GM18502 (cell line): ENCODE data around the gene CSK.
A peak's percentile ranks its signal among the peaks of the same experiment; 100 is the strongest.

ENCODE experiments used
- ATAC-seq: cut with Tn5 transposase; IDR thresholded peaks from one replicate; pipeline ENCODE4 v1.9.1; 2021; ENCODE audit warnings: mild to moderate bottlenecking; ENCODE audit not compliant: unreplicated experiment, poor library complexity

The CSK gene

GRCh38 chr15:74769463-74770025, 12.3 kb upstream of the CSK start:
- ATAC-seq, result no peak

- no peak for ATAC-seq
Observed at GRCh38 chr15:74770211-74770903, 11.5 kb upstream of the CSK start.

DNA sequence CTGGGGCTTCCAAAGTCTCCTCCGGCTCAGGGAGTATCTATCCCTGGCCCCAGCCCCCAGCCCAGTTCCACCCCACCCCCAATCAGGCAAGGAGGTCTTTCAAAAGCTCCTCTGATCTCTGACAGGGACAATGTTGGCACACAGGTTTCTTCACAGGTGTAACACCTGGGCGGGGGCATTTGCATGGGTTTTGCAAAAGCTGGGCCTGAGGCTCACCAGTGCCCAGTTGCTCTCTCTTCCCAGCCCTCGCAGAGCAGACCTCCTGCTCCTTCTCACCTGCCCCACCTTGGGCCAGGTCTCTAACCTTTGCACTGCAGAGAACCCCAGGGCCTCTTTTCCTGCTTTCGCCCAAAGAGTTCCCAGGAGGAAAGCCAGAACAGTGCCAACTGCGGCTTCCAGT, 8.6 kb upstream of the CSK start:
- no peak for ATAC-seq

DNA sequence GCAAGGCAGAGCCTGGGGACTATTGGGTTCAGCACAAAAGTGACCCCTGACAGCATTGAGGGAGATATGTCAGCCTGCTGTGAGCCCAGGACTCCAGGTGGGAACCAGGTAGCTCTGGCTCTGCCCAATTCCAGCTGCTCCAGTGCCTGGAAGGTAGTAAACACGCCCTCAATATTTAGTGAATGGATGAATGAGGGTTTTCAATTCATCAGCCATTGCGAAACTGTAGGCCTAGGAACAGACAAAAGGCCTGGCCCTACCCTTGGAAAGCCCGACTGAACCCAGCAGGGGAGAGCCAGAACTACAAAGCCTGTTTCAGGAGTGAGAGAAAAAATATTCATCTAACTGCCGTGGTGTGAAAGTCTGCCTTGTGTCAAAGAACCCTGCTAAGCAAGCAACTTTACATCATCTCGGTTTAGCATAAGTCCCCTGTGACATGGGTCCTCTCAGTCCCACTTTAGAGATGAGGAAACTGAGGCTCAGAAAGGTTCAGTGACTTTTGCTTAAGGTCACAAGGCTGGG, 8.1 kb upstream of the CSK start:
- no peak for ATAC-seq

DNA sequence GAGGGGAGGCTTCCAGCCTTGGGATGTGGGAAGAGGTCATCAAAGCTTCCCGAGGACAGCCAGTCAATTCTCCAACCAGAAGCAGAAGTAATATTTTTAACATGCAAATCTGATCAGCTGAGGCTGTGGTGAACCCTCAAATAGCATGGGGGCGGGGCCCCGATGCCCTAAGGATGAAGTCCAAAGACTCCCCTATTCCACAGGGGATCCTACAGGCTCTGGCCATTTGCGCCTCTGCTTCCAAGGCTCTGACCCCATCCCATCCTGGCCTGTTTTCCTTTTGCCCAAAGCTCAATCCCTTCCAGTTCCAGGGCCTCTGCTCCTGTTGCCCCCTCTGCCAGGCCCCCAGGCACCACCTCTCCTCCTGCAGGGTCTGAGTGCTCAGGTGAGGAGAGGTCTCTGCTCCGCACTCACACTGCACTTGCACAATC, 6.7 kb upstream of the CSK start:
- no peak for ATAC-seq

- no peak for ATAC-seq
Observed at GRCh38 chr15:74775894-74776293, 6.0 kb upstream of the CSK start.

DNA sequence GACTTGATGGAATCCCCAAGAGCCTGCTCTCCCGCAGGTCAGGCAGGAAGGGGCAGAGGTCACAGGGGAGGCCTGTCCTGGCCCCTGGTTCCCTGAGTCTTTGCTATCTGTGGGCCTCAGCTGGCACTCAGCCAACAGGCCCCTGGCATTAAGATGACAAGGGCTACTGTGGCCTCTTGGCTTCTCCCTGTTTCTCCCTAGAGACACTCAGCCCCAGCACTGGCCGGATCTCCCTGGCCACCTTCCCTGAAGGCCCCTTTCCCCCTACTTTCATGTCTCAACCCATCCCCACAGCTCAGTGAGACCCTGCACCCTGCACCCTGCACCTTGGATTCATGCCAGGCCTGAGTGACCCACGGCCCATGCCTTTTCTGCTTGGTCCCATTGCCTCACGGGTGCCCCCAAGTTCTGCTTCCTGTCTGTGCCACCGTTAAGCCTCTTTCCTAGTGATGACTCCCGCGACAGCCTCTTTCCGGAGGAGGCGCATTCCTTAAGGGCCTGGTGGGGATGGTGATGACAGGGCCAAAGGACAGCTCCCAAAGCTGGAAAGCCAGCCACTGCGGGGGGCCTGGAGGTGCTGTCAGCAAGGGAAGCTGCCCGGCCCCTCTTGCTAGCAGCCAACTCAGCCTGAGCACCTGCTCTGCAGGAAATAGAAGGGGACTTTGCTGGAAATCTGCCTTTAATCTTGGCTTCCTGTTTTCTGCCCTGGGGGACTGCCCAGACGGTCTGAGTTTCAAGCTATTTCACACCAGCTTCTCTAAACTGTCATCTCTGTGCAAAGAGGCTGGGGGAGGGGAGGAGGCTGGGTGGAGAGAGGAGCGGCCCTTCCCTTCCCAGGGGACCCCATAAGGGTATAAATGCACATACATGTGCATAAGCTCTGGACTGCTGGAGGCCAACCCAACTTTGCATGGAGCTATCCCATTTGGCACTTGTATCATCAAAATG, 4.8 kb upstream of the CSK start:
- ATAC-seq, result peak; percentile 38

GRCh38 chr15:74777769-74778598, 3.9 kb upstream of the CSK start:
- ATAC-seq, result no peak

GRCh38 chr15:74778599-74778970, 3.3 kb upstream of the CSK start:
- ATAC-seq, result no peak

DNA sequence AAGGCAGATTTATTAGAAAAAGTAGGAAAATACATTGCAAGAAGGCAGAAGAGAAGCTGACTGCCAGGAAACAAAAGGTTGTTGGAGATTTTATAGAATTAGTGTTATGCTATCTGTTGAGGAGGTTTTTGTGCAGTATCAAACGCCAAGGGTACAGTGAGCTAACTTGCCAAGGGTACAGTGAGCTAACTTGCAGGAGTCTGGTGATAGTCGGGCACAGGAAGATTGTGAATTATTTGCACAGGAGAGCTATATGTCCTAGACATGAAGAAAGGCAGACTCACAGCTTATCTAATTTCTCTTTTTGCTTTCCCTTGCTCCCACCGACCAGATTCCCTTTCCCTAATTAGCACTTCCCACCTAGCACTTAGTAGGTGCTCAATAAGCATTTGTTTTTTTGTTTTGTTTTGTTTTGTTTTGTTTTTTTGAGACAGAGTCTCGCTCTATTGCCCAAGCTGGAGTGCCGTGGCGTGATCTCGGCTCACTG, 2.7 kb upstream of the CSK start:
- no peak for ATAC-seq

- ATAC-seq, result no peak
Observed at GRCh38 chr15:74780523-74781430, 1.1 kb upstream of the CSK start.

- peak; percentile 16 for ATAC-seq
Observed at GRCh38 chr15:74782259-74783071, 585 bp downstream of the CSK start.

DNA sequence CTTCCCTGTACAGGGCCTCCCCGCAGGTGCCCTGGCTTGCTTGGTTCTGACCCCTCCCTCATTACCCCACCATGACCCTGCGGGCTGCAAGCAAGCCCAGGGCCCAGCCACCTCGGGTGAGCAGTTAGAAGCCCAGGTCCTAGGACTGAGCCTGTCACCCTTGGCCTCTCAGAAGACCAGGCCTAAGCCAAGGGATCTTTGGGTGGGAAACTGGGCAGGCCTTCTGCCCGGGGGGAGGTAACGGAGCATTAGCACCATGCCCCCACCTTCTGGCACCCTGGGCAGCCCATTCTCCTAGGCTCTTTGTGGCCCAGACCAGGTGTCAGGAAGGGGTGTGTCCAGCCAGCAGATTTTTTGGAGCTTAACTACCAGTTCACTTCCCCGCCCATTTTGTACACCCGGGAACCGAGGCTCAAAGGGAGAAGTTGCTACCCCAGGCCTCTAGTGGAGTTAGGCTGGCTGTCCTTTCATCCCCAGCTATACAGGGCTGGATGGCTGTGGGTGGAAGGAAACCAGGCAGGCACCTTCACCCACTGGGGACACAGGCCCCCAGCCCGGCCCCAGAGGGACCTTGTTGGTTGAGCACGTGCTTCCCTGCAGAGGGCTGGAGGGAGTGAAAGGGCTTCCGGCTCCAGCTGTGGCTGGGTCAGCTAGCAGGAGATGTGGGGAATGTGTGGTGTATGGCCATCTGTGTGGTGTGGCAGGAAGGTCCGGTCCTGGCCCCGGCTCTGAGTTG, 1.4 kb downstream of the CSK start:
- no peak for ATAC-seq

DNA sequence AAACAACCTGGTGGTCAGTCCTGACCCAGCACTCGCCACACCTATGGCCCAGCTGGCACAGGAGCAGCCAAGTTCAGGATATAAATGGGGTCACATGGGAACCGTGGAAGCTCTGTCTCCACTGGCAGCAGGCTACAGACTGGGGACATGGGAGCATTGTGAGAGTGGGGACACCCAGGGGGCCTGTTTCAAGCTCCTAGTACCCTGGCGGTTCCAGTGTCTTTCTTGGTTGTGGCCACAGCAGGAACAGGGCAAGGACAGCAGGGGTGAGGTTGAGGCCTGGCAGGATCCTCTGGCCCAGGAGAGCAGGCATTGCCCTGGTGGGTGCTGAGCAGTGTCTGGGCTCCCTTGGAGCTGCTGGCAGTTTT, 1.9 kb downstream of the CSK start:
- ATAC-seq, result no peak

- ATAC-seq, result no peak
Observed at GRCh38 chr15:74784426-74785193, 2.7 kb downstream of the CSK start.

DNA sequence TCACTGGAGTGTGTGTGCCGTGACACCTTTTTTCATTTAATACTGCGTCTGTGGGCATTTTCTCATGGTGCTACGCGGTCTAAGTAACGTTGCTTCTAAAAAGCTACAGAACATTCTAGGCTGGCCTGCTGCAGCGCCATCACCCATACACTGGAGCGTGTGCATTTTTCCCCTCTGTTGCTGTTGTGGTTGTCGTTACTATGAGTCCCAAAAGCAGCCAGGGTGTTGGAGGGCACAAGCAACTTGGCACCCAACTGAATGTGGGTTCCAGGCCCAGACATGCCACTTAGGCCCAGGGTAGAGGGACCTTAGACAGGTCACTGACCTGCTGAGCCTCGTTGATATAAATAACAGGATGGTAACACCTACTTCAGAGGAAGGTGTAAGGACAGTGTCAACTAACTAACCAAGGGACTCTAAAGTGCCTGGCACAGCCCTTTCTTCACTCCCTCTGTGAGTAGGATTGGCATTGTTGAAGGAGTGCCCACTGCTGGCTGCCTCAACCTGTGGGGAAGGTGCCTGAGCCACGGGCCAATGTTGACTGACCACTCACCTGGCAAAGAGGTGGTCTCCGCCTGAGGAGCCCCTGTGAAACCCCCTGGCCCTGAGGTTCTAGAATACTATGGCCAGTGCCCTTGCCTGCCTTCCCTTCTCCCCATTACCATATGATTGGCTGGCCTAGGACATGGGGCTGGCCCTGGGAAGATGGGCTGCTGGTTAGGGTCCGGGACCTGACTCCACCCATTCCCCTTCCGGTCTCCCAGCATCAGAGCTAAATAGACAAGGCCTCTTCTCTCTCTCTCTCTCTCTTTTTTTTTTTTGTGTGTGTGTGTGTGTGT, 3.5 kb downstream of the CSK start:
- no peak for ATAC-seq
